Measurements from ENCODE around the gene ATG9A. TPM values are rescaled to one million over a fixed set of nuclear protein-coding genes. Genes with fewer than 3 reads are reported as not detected.

The ATG9A gene
- total RNA-seq, 1 experiment from 2014 or later = 27.1 TPM

DNA sequence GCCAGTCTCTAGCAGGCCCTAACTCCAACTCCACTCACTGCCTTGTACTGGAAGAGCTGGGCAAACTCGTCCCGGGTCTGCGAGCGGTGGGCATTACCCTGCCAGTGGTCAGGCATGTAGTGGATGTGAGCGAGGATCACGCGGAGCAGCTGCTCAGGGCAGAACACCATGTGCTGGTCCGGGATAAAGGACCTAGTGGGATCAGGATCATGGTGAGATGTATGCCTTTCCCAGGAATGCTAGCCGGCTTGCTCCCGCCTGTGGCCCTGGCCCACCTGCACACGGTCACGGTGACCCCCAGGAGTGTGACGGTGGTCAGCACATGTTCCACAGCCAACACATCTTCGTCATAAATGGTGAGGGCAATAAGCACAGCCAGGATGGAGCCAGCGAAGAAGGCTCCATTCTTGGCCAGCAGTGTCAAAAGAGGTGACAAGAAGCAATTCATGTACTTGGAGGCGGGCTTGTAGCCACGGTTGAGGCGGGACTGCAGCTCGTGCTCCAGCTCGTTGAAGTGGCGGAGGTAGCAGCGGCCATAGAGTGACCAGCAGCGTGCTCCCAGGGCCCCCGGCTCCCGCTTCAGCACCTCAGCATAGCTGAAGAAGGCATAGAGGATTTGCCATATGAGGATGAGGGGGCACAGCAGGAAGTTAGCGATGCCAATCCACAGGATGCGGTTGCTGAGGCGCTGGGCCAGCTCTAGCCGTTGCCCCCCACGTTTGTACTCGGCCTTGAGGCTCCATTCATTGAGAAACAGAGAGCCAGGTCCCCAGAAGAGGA is 5.4 kb downstream of the ATG9A start:
- DNase-seq (ENCODE audit: low read depth) = no peak

DNA sequence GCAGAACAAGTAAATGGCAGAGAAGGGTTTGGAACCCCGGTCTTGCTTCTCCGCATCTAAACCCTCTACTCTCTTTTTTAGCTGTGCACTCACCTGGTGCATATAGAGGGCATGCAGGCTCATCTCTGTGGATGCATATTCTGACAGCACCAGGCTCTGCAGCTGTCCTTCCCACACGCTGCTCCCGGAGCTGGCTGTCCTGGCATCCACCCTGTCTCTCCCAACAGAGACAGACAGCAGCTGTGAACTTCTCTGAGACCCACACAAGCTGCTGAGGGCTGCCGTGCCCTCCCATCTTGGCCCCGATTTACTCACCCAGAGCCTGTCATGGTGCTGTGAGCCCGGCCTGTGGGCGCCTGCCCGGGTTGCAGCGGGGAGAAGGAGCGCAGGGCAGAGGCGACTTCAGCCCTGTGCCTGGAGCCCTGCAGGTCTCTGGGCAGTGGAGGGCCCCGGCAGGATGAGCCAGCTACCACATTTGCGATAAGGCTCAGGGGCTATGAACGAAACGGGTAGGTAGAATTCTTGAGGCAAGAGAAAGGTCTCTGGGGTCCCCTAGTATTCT is 7.4 kb downstream of the ATG9A start:
- DNase-seq (ENCODE audit: low read depth) = no peak

DNA sequence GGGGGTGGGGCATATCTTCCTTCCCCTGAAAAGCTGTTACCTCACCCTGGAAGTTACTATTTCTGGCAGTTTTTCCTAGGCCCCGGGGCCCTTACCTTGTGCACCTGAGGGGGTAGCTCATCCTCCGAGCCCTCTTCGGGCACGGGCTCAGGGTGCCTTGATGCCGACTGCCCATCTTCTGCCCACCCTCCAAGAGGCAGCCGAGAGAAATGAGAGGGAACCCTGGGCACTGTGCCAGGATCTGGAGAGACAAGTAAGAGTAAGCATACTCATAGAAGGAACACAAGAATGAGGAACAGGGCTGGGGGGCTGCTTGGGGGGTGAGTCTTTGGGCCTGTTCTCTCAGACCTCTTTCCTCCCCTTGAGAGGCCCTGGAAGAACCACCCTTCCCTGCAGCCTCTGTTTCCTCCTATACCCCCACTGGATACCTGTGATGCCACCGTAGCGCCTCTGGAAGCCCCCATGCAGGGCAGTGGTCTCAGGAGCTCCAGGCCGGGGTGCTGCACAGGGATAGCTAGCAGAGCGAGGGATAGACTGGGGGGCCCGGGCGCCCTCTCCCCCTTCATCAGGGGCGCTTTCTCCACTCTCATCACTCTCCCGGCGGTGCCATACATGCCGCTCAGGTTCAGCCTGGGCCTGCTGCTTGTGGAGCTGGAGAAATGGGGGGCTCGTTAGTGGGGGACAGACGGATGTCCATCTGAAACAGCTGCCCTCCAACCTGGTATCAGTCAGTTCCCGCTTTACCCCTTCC is 8.6 kb downstream of the ATG9A start:
- no peak for DNase-seq (ENCODE audit: low read depth)

DNA sequence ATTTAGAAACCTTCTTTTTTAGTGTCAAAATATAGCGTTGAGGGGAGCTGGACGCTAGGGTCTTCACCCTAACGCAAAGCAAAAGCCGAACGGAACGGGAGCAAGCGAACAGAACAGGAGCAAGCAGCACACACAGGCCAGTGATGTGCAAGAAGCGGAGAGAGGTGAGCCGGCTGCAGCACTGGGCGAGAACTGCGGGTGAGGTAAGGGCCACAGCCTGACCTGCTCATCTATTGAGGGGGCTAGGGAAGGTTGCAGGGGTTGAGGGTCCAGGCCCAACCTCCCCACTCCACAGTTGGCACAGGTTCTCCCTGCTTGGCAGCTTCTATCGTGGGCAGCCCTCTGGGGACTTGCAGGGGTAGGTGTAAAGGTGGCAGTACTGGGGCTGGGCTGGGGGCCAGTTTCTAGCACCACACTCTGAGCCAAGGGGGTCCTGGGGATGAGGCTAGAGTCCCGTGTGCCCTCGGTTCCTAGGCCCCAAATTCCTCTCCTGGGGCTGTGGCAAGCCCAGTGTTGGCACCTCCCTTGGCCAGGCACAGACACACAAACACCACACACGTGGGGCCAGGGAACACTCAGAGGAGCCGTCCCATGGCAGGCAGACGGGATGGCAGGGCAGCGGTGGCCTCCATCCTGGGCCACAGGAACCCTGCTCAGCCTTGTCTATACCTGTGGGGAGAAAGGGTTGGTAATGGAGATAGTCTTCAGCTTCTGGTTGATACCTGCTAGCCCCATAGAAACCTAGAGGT is 9.5 kb downstream of the ATG9A start:
- DNase-seq (ENCODE audit: low read depth) = no peak

GRCh38 chr2:219218732-219219701 is 10.4 kb downstream of the ATG9A start, which contains the start of gene ABCB6:
ABCB6 (minus strand) TSS chr2:219218958; CDS start chr2:219218673, 285 bp downstream.
- peak; percentile 92 for DNase-seq (ENCODE audit: low read depth)

GRCh38 chr2:219218217-219218731 is 11.2 kb downstream of the ATG9A start:
- peak; percentile 78 for DNase-seq (ENCODE audit: low read depth)

GRCh38 chr2:219216535-219216915 is 12.9 kb downstream of the ATG9A start:
- DNase-seq (ENCODE audit: low read depth) = no peak

DNA sequence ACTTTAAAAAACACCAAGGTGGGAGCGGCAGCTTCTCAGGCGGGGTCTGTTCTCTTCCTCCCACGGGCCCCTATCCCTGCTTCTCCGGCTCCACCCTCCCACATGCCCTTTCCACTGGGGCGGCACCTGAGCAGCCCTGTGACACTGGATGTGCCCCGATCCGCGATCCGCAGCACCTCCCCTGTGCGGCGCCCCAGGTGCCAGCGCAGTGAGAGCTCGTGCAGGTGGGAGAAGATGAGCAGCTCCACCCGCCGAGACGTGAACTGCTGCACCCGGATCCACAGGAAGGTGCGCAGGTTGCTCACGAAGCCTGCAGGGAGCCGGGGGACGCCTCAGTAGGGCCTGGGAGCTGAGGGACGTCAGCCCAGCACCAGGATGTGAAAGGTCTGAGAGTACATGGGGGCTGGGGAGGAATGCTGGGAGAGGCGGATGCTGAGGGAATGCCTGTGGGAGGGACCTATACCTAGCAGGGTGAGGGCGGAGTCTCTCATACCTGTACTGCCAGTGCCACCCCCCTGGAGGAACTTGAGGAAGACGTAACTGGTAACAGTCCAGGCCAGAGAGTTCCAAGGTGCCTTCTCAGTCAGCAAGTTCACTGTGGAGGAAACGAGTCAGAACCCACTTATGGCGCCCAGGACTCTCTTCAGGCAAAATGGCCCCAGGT is 13.4 kb downstream of the ATG9A start:
- DNase-seq (ENCODE audit: low read depth) = no peak

GRCh38 chr2:219214786-219215185 is 14.7 kb downstream of the ATG9A start:
- no peak for DNase-seq (ENCODE audit: low read depth)

GRCh38 chr2:219214141-219214540 is 15.3 kb downstream of the ATG9A start:
- no peak for DNase-seq (ENCODE audit: low read depth)

- no peak for DNase-seq (ENCODE audit: low read depth)
These were observed 15.9 kb downstream of the ATG9A start for GRCh38 chr2:219213486-219214071.

DNA sequence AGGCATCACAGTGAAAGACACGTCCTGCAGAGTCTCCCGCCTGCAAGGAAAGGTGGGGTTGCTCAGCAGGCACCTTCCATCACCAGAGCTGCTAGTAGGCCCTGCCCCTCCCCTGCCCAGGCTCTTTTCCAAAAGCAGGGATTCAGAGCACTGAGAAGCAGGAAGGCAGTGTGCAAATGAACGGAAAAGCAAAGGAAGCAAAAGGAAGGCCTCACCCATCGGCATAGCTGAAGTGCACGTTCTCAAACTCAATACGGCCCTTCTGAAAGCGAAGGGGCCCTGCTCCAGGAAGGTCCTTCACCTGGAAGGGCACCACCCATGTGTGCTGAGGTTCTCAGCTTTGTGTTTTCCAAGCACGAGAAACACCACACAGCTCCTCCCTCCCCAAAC is 16.4 kb downstream of the ATG9A start:
- no peak for DNase-seq (ENCODE audit: low read depth)

- DNase-seq (ENCODE audit: low read depth) = no peak
These were observed 18.5 kb downstream of the ATG9A start for GRCh38 chr2:219210886-219211362.

- no peak for DNase-seq (ENCODE audit: low read depth)
These were observed 19.1 kb downstream of the ATG9A start for GRCh38 chr2:219210196-219210885.

DNA sequence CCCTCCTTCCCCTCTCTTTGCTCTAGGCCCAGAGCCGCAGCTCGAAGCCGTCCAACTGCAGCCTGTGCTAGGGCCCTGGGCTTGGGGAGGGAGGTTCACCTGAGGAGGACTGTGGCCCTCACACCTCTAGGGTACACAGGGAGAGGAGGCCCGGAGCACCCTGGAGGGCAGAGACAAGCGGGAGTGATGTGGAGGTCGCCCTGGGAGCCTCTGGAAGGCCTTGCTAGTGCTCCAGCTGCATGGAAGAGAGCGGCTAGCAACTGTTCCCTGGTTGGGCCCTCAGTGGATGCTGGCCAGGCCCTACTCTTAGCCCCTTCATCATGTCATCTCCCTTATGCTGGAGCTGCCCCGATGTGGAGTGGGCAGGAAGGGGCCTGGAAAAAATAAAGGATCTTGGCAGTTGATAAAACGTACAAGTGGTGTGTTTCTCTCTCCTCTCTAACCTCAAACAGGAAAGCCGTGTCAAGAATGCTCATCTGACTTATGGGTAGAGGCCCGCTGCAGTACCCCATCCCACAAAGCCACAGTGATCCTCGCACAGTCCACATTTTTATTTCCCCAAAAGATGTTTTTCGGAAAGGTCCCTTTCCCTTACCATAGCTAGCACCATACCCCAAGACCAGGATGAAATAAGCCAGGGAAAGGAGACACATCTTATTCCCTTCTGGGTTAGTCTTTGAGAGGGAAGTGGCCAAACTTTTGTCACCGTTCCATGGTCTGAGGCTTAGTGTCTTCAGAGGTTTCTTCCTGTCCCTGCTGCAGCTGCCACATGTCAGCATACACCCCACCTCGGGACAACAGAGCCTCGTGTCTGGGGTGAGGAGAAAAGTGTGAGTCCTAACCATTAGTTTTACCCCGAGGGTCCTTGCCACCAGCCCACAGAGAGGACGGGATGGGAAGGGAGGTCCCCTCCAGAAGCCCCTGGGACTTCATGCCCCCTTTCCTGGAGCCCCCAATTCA is 19.9 kb downstream of the ATG9A start:
- DNase-seq (ENCODE audit: low read depth) = no peak

DNA sequence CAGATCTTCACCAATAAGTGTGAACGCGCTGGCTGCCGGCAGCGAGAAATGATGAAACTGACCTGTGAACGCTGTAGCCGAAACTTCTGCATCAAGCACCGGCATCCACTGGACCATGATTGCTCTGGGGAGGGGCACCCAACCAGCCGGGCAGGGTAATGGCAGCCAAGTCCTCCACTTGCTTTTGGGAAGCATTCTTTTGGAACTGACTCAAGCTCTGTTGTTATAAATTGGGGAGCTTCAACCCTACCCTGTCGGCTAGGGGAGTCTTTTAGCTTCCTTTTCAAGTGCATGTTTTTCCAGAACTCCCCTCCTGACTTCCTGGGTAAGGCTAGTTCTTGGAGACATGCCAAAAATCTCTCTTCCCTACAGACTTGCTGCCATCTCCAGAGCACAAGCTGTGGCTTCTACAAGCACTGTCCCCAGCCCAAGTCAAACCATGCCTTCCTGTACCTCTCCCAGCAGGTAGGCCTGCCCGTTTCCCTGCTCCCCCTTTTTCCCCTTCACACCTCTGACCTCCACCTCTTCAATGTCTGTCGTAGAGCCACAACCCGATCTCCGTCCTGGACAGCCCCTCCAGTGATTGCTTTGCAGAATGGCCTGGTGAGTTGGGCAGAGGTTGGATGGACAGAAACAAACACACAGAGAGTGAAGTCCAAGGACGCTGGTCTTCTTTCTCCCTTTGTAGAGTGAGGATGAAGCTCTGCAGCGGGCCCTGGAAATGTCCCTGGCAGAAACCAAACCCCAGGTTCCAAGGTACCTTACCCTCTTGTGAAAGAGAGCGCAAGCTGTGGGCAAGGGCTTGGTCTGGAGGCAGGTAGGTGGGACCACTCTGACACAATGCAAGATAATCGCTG is 21.3 kb downstream of the ATG9A start:
- DNase-seq (ENCODE audit: low read depth) = no peak
